HG03159 (cell line): ENCODE measurements around the gene ZC3H18.
"Not testable (repeated sequence)": the region's sequence is repeated elsewhere in the genome, so short reads cannot be mapped to it uniquely, and the experiment has no call there.

Experiments used
- ATAC-seq: cut with Tn5 transposase; IDR thresholded peaks from one replicate; pipeline ENCODE4 v1.9.1; 2021; ENCODE audit warnings: mild to moderate bottlenecking, moderate library complexity; ENCODE audit not compliant: unreplicated experiment

ZC3H18 gene

GRCh38 chr16:88651989-88652761 lies 82.0 kb downstream of the ZC3H18 start:
- no peak for ATAC-seq

DNA sequence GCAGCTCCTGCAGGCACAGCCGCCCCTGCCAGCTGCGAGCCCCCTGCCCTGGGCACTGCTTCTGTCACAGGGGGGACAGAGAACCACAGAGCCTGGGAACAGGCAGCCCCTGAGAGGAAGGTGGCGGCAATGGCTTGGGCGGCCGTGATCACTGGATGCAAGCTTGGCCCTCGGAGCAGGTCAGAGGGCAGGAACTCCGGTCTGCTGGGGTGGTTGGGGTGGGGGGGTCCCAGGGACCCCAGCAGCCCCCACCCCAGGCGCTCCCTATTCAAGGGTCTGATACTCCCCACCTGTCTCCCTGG lies 82.5 kb downstream of the ZC3H18 start:
- ATAC-seq, result no peak

GRCh38 chr16:88653101-88653500 lies 82.9 kb downstream of the ZC3H18 start:
- ATAC-seq, result no peak

- ATAC-seq, result no peak
These were observed 83.6 kb downstream of the ZC3H18 start for GRCh38 chr16:88653596-88654362.

- ATAC-seq, result no peak
These were observed 84.3 kb downstream of the ZC3H18 start for GRCh38 chr16:88654363-88655052.

GRCh38 chr16:88655053-88655732 lies 85.0 kb downstream of the ZC3H18 start:
- ATAC-seq, result no peak

DNA sequence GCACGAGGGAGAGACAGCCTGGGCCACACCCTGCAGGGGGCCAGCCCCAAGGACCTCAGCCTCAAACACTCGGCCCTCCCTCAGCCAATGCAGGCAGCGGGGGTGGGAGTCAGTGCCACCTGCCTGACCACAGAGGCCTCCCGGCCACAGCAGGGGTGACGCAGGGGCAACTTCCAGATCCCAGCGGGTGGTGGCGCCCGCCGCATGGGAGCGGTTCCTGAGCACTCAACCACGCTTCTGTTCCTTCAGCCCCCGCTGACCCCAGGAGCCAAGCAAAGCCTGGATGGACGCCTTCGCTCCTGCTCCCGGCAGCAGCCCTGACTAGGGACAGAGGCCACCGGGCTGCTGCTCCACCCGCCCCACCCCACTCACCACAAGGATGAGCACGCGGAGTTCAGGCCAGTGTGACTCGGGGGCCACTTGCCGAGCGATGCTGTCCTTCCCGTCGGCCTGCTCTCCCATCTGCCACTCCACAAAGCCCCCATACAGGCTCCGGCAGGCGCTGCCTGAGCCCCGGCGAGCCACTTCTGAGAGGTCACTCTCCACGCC lies 85.6 kb downstream of the ZC3H18 start:
- ATAC-seq, result no peak

GRCh38 chr16:88656291-88656980 lies 86.2 kb downstream of the ZC3H18 start:
- no peak for ATAC-seq

DNA sequence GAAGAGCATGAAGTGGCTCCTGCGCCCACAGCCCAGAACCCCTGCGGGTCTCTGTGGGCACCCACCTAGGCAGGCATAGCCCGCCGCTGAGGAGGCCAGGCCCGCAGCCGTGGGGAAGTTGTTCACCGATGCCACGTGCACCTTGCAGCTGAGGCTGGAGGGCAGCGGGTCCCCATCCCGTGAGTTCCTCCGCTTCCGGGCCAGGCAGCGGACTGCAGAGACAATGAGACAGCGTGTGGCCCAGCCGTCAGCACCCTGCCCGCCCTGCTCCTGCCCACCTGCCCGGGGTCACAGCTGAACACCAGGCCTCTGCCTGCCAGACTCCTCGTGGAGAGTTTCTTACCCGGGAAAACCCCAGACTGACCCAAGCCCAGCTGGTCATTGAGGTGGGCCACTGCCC lies 87.2 kb downstream of the ZC3H18 start:
- ATAC-seq, result no peak

- ATAC-seq, result no peak
These were observed 88.5 kb downstream of the ZC3H18 start for GRCh38 chr16:88658714-88659113.

DNA sequence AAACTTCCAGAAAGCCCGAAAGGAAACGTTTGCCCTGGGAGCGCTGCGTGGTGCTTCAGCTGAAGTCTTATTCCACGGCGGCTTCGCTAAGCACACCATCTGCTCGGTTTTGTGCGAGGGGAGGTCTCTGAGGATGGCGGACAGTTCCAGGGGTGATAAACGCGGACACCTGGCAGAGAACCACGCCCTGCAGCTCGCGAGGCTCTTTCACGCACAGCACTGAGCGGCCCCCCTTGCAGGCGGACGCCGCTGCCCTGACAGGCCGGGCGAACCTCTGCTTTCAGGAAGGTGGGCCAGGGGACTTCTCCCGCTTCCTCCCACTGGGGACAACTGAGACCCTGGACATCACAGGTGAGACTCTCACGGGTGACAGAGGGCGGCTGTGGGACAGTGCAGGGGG lies 89.0 kb downstream of the ZC3H18 start:
- no peak for ATAC-seq

- ATAC-seq, result no peak
These were observed 91.3 kb downstream of the ZC3H18 start for GRCh38 chr16:88661468-88661867.

DNA sequence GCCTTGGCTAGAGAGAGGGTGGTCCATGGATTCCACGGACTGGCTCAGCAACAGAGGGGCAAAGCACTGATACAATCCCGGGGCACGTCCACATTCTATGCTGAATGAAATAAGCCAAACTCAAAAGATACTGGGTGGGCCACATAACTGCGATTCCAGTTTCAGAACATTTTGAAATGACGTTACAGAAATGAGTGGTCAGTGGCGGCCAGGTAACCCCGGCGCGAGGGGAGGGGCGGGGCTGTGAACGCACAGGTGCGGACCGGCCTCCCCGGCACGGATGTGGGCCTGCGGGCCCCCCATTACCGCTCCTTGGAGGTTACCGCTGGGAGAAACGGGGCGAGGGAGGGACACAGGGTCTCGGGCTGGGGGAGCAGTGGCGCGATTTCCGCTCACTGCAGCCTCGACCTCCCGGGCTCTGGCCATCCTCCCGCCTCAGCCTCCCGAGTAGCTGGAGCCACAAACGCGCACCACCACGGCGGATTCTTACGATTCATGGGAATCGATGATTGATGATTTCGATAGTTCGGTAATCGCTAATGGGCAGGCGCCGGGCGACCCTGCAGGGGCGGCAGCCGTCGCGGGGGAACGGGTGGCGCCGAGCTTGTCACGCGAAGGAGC lies 92.1 kb downstream of the ZC3H18 start:
- ATAC-seq, result peak; percentile 6

GRCh38 chr16:88662843-88663606 lies 92.8 kb downstream of the ZC3H18 start, which contains the start of gene MVD:
MVD (minus strand) TSS chr16:88663091; CDS start chr16:88663080, 11 bp downstream.
- peak; percentile 94 for ATAC-seq

DNA sequence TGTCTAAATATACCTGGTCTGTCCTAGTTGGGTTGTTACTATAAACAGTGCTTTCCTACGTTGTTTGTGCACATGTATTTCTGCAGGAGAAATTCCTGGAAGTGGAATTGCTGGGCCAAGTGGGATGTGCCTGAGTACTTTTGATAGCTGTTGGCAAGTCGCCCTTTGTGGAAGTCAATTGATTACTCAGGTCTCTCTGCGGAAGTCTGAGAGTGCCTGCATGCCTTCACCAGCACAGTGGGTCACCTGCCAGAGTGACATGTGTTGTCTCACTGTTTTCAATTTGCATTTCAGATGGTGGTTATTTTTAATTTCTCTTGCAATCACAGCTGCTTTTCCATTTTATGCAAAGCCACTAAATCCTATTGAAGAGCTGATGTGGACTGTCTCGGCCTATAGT lies 94.9 kb downstream of the ZC3H18 start:
- ATAC-seq, result no peak

GRCh38 chr16:88665570-88665969 lies 95.4 kb downstream of the ZC3H18 start:
- no peak for ATAC-seq

GRCh38 chr16:88667461-88667860 lies 97.3 kb downstream of the ZC3H18 start:
- ATAC-seq, result no peak

- not testable (repeated sequence) for ATAC-seq
These were observed 99.3 kb downstream of the ZC3H18 start for GRCh38 chr16:88669493-88669892.

DNA sequence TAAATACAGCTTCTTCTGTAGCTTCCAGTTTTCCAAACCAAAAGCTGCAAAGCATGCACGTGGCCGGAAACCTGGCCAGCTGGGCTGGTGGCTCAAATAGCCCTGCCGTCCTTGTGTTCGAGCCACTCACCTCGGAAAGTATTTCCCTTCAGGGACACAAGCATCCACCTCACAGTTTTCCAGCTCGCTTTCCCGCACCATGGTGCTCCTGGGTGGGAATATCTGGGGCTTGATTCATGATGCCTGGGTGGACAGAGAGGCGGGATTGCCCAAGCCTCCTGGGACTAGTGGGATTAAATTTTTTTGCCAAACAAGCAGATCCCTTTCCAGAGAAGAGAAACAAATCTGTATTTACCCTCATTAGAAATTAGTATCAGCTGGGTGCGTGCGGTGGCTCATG lies 99.8 kb downstream of the ZC3H18 start:
- ATAC-seq, result no peak
